ENCODE data around the gene RNF128. TPM values are rescaled to one million over a fixed set of nuclear protein-coding genes. Genes with fewer than 3 reads are reported as not detected.

RNF128 gene
- total RNA-seq (2014; rRNA removed; shearing (Covaris generic); ENCODE audit: low replicate concordance): 0.30 TPM in 1 of 2 replicates, not detected in the other

GRCh38 chrX:106726485-106727437, at the start of gene RNF128:
RNF128 (plus strand) TSS chrX:106726701; CDS start chrX:106726914, 213 bp downstream.
- H3K27me3 ChIP-seq: no peaks in the 10 kb centered on the region
- peak within 1 kb of the TSS; percentile 47 for H3K4me3 ChIP-seq
- peak; percentile 45 for DNase-seq
- no peaks in the 10 kb centered on the region for H3K36me3 ChIP-seq
- H3K9me3 ChIP-seq: no peaks in the 10 kb centered on the region

GRCh38 chrX:106680716-106681115, 45.8 kb upstream of the RNF128 start:
- no peaks in the 10 kb centered on the region for H3K36me3 ChIP-seq
- no peak for DNase-seq
- H3K4me3 ChIP-seq: no peak overlapping the region
- no peaks in the 10 kb centered on the region for H3K9me3 ChIP-seq
- no peaks in the 10 kb centered on the region for H3K27me3 ChIP-seq

GRCh38 chrX:106684207-106684606, 42.3 kb upstream of the RNF128 start:
- no peaks in the 10 kb centered on the region for H3K9me3 ChIP-seq
- no peak for DNase-seq
- H3K36me3 ChIP-seq: no peaks in the 10 kb centered on the region
- H3K27me3 ChIP-seq: no peaks in the 10 kb centered on the region
- no peak overlapping the region for H3K4me3 ChIP-seq

GRCh38 chrX:106692425-106693065, 34.0 kb upstream of the RNF128 start:
- H3K4me3 ChIP-seq: no peak overlapping the region
- H3K27me3 ChIP-seq: no peaks in the 10 kb centered on the region
- H3K9me3 ChIP-seq: no peaks in the 10 kb centered on the region
- no peaks in the 10 kb centered on the region for H3K36me3 ChIP-seq
- DNase-seq: no peak

GRCh38 chrX:106696502-106696901, 30.0 kb upstream of the RNF128 start:
- no peak for DNase-seq
- Histone ChIP-seq H3K4me3 (no peak overlapping the region), H3K9me3 (no peaks in the 10 kb centered on the region), H3K27me3 (no peaks in the 10 kb centered on the region), H3K36me3 (no peaks in the 10 kb centered on the region)

- peak; percentile 35 for DNase-seq
- Histone ChIP-seq H3K9me3 (no peaks in the 10 kb centered on the region), H3K27me3 (no peaks in the 10 kb centered on the region), H3K4me3 (no peak overlapping the region), H3K36me3 (no peaks in the 10 kb centered on the region)
These were observed 27.8 kb upstream of the RNF128 start for GRCh38 chrX:106698693-106699092.

- H3K9me3 ChIP-seq: no peaks in the 10 kb centered on the region
- H3K4me3 ChIP-seq: no peak overlapping the region
- DNase-seq: no peak
- no peaks in the 10 kb centered on the region for H3K27me3 ChIP-seq
- no peaks in the 10 kb centered on the region for H3K36me3 ChIP-seq
These were observed 23.9 kb upstream of the RNF128 start for GRCh38 chrX:106702636-106703035.

- no peak for DNase-seq
- H3K27me3 ChIP-seq: no peaks in the 10 kb centered on the region
- H3K4me3 ChIP-seq: no peak overlapping the region
- H3K9me3 ChIP-seq: no peaks in the 10 kb centered on the region
- H3K36me3 ChIP-seq: no peaks in the 10 kb centered on the region
These were observed 20.0 kb upstream of the RNF128 start for GRCh38 chrX:106706466-106706865.

- H3K36me3 ChIP-seq: no peaks in the 10 kb centered on the region
- no peaks in the 10 kb centered on the region for H3K9me3 ChIP-seq
- no peak overlapping the region for H3K4me3 ChIP-seq
- H3K27me3 ChIP-seq: no peaks in the 10 kb centered on the region
- peak; percentile 48 for DNase-seq
These were observed 18.6 kb upstream of the RNF128 start for GRCh38 chrX:106707771-106708454.

GRCh38 chrX:106710771-106711170, 15.7 kb upstream of the RNF128 start:
- Histone ChIP-seq H3K36me3 (no peaks in the 10 kb centered on the region), H3K9me3 (no peaks in the 10 kb centered on the region), H3K27me3 (no peaks in the 10 kb centered on the region), H3K4me3 (no peak overlapping the region)
- DNase-seq: no peak

GRCh38 chrX:106711375-106711774, 15.1 kb upstream of the RNF128 start:
- Histone ChIP-seq H3K9me3 (no peaks in the 10 kb centered on the region), H3K4me3 (no peak overlapping the region), H3K36me3 (no peaks in the 10 kb centered on the region), H3K27me3 (no peaks in the 10 kb centered on the region)
- DNase-seq: no peak

- no peak for DNase-seq
- H3K9me3 ChIP-seq: no peaks in the 10 kb centered on the region
- no peaks in the 10 kb centered on the region for H3K36me3 ChIP-seq
- H3K4me3 ChIP-seq: no peak overlapping the region
- no peaks in the 10 kb centered on the region for H3K27me3 ChIP-seq
These were observed 10.5 kb upstream of the RNF128 start for GRCh38 chrX:106716004-106716403.

- Histone ChIP-seq H3K4me3 (no peak overlapping the region), H3K9me3 (no peaks in the 10 kb centered on the region), H3K36me3 (no peaks in the 10 kb centered on the region), H3K27me3 (no peaks in the 10 kb centered on the region)
- DNase-seq: no peak
These were observed 10.0 kb upstream of the RNF128 start for GRCh38 chrX:106716463-106716862.

GRCh38 chrX:106718709-106719108, 7.8 kb upstream of the RNF128 start:
- Histone ChIP-seq H3K27me3 (no peaks in the 10 kb centered on the region), H3K4me3 (no peak overlapping the region), H3K36me3 (no peaks in the 10 kb centered on the region), H3K9me3 (no peaks in the 10 kb centered on the region)
- DNase-seq: no peak

- no peak for DNase-seq
- Histone ChIP-seq H3K36me3 (no peaks in the 10 kb centered on the region), H3K27me3 (no peaks in the 10 kb centered on the region), H3K9me3 (no peaks in the 10 kb centered on the region), H3K4me3 (peak overlapping the region; percentile 47)
These were observed 570 bp upstream of the RNF128 start for GRCh38 chrX:106725931-106726330.

- Histone ChIP-seq H3K9me3 (no peaks in the 10 kb centered on the region), H3K4me3 (no peak overlapping the region), H3K27me3 (no peaks in the 10 kb centered on the region), H3K36me3 (no peaks in the 10 kb centered on the region)
- DNase-seq: no peak
These were observed 1.8 kb downstream of the RNF128 start for GRCh38 chrX:106728337-106728736.

GRCh38 chrX:106730401-106730800, 3.9 kb downstream of the RNF128 start:
- H3K4me3 ChIP-seq: no peak overlapping the region
- no peaks in the 10 kb centered on the region for H3K27me3 ChIP-seq
- no peak for DNase-seq
- no peaks in the 10 kb centered on the region for H3K9me3 ChIP-seq
- H3K36me3 ChIP-seq: no peaks in the 10 kb centered on the region
